GM23248 (cell line): ENCODE data around the gene TRIO. TPM values are rescaled to one million over a fixed set of nuclear protein-coding genes. Genes with fewer than 3 reads are reported as not detected.

Source experiments
- DNase-seq: peaks from one replicate; pipeline ENCODE4 v3.0.0-alpha.2; 2015
- H2AFZ ChIP-seq: fragments of 200-600 bp; sonication (generic); 2 replicates; pipeline ENCODE4 v1.6.1; 2016; ENCODE audit warnings: antibody characterized with exemption
- H3F3A ChIP-seq: fragments of 200-600 bp; sonication (generic); 2 replicates; pipeline ENCODE4 v1.6.1; 2016; ENCODE audit warnings: mild to moderate bottlenecking, antibody characterized with exemption, mixed run types; ENCODE audit not compliant: insufficient read depth
- H3K27ac ChIP-seq: fragments of 200-600 bp; sonication (generic); 2 replicates; pipeline ENCODE4 v1.5.1; 2016; ENCODE audit warnings: mild to moderate bottlenecking
- H3K27me3 ChIP-seq: fragments of 200-600 bp; sonication (generic); replicated peaks from 2 replicates; pipeline ENCODE4 v1.6.1; 2016; ENCODE audit warnings: mild to moderate bottlenecking; ENCODE audit not compliant: insufficient read depth
- H3K36me3 ChIP-seq: fragments of 200-600 bp; sonication (generic); 2 replicates; pipeline ENCODE4 v1.6.1; 2016; ENCODE audit warnings: low read depth, mild to moderate bottlenecking
- H3K4me1 ChIP-seq: fragments of 200-600 bp; sonication (generic); 2 replicates; pipeline ENCODE4 v1.6.1; 2016; ENCODE audit warnings: mild to moderate bottlenecking; ENCODE audit not compliant: insufficient read depth
- H3K4me2 ChIP-seq: fragments of 200-600 bp; sonication (generic); one replicate; pipeline ENCODE4 v1.6.1; 2016; ENCODE audit warnings: mild to moderate bottlenecking; ENCODE audit not compliant: unreplicated experiment
- H3K4me3 ChIP-seq: fragments of 200-600 bp; sonication (generic); 2 replicates; pipeline ENCODE4 v1.5.1; 2016; ENCODE audit warnings: mild to moderate bottlenecking
- H3K79me2 ChIP-seq: fragments of 200-600 bp; sonication (generic); 2 replicates; pipeline ENCODE4 v1.6.1; 2016; ENCODE audit warnings: mild to moderate bottlenecking; ENCODE audit not compliant: insufficient read depth
- H3K9ac ChIP-seq: fragments of 200-600 bp; sonication (generic); 2 replicates; pipeline ENCODE4 v1.6.1; 2016; ENCODE audit warnings: mild to moderate bottlenecking
- H3K9me2 ChIP-seq: fragments of 200-600 bp; sonication (generic); 2 replicates; pipeline ENCODE4 v1.6.1; 2016; ENCODE audit warnings: mixed run types, mild to moderate bottlenecking, moderate library complexity; ENCODE audit not compliant: insufficient read depth
- H3K9me3 ChIP-seq: fragments of 200-600 bp; sonication (generic); one replicate; pipeline ENCODE4 v1.6.1; 2017; ENCODE audit warnings: low read depth
- H4K20me1 ChIP-seq: fragments of 200-600 bp; sonication (generic); 2 replicates; pipeline ENCODE4 v1.6.0; 2016; ENCODE audit not compliant: insufficient read depth
- EZH2 ChIP-seq: fragments of 200-600 bp; sonication (generic); IDR thresholded peaks from 2 replicates; pipeline ENCODE4 v1.6.1; 2018; ENCODE audit warnings: antibody characterized with exemption, mild to moderate bottlenecking; ENCODE audit not compliant: insufficient read depth, poor library complexity, severe bottlenecking
- EZH2phosphoT487 ChIP-seq: fragments of 200-600 bp; sonication (generic); IDR thresholded peaks from 2 replicates; pipeline ENCODE4 v1.6.1; 2018; ENCODE audit warnings: antibody characterized with exemption, moderate library complexity, mild to moderate bottlenecking, low read depth; ENCODE audit not compliant: insufficient read depth
- WGBS, 2 experiments: methylation state at CpG; one replicate each; pipeline ENCODE4 v1.1.6; 2015 to 2017; ENCODE audit warnings: low lambda C conversion rate in 2 of 2, low coverage in 1 of 2; ENCODE audit errors: missing lambda C conversion rate in 2 of 2; 5-methylcytosine and 5-hydroxymethylcytosine counted together
- in situ Hi-C: fragments of 300-500 bp; cut with MboI; formaldehyde crosslinking; loops from 2 replicates; pipeline ENCODE4 v1.15.0; 2020
- polyA plus RNA-seq: library from polyadenylated mRNA; unstranded; fragments of >200 nt; fragmentation: Nextera tagmentation; extraction: Ambion mirVana; gene quantifications from 2 replicates; pipeline ENCODE4 v1.2.1, GENCODE V29; 2016
- total RNA-seq: library from RNA; depleted of rRNA; stranded (reverse); fragments of >200 nt; shearing (Covaris generic); gene quantifications from 2 replicates; pipeline ENCODE4 v1.2.3, GENCODE V29; 2014

The TRIO gene
- total and polyA plus RNA-seq, 2 experiments from 2014 or later, result 28.1 to 198 TPM

- no peak overlapping the region for H3K9ac ChIP-seq
- DNase-seq, result peak; percentile 41
- no peak for TF ChIP-seq EZH2phosphoT487
- TF ChIP-seq EZH2, result no peak
- H3K27me3 ChIP-seq, result no peaks in the 10 kb centered on the region
- H3K9me3 ChIP-seq, result no peaks in the 10 kb centered on the region
- H3K79me2 ChIP-seq, result peaks cover 80% of the 10 kb centered on the region
- H3K4me1 ChIP-seq, result peaks cover 5% of the 10 kb centered on the region; the same call in 1 of the 2 replicates
- H3K27ac ChIP-seq, result peak overlapping the region; percentile 24; the same call in 1 of the 2 replicates
- in situ Hi-C loops, result no loop called here
- WGBS, 2 experiments, result 84 to 91% methylated on average over 5 of the region's 5 CpGs
- no peaks in the 10 kb centered on the region for H3K9me2 ChIP-seq
- H3K4me2 ChIP-seq, result no peak overlapping the region
- no peaks in the 10 kb centered on the region for H4K20me1 ChIP-seq
- H3K36me3 ChIP-seq, result peaks cover 86% of the 10 kb centered on the region
- H3K4me3 ChIP-seq, result no peak overlapping the region
- H2AFZ ChIP-seq, result no peak overlapping the region
- peaks cover 72% of the 10 kb centered on the region for H3F3A ChIP-seq
Observed at GRCh38 chr5:14486486-14486885, 343.3 kb downstream of the TRIO start.

- Histone ChIP-seq H3K4me3 (no peak overlapping the region), H3K9me3 (no peaks in the 10 kb centered on the region), H3K9ac (no peak overlapping the region), H3K9me2 (no peaks in the 10 kb centered on the region), H3K27ac (peak overlapping the region; percentile 24; the same call in 1 of the 2 replicates), H3K27me3 (no peaks in the 10 kb centered on the region), H4K20me1 (no peaks in the 10 kb centered on the region), H3K36me3 (peaks cover 85% of the 10 kb centered on the region), H3K4me1 (peaks cover 5% of the 10 kb centered on the region; the same call in 1 of the 2 replicates), H2AFZ (no peak overlapping the region), H3K79me2 (peaks cover 80% of the 10 kb centered on the region), H3F3A (peaks cover 74% of the 10 kb centered on the region), H3K4me2 (no peak overlapping the region)
- no peak for TF ChIP-seq EZH2phosphoT487
- no peak for TF ChIP-seq EZH2
- WGBS, 2 experiments, result 86 to 93% methylated on average over 15 to 51 of the region's 62 CpGs
- in situ Hi-C loops, result no loop called here
- no peak for DNase-seq
Observed at GRCh38 chr5:14486996-14487896, 344.1 kb downstream of the TRIO start.

GRCh38 chr5:14487897-14488570 is 344.9 kb downstream of the TRIO start:
- no peaks in the 10 kb centered on the region for H3K27me3 ChIP-seq
- no peaks in the 10 kb centered on the region for H4K20me1 ChIP-seq
- in situ Hi-C loops, result no loop called here
- 95 to 97% methylated on average over 33 to 60 of the region's 60 CpGs for WGBS, 2 experiments
- H3K4me1 ChIP-seq, result peaks cover 5% of the 10 kb centered on the region; the same call in 1 of the 2 replicates
- no peak overlapping the region for H3K9ac ChIP-seq
- no peak overlapping the region for H3K27ac ChIP-seq
- H3K4me3 ChIP-seq, result no peak overlapping the region
- H3K9me3 ChIP-seq, result no peaks in the 10 kb centered on the region
- no peaks in the 10 kb centered on the region for H3K9me2 ChIP-seq
- no peak overlapping the region for H3K4me2 ChIP-seq
- peaks cover 85% of the 10 kb centered on the region for H3K36me3 ChIP-seq
- H3F3A ChIP-seq, result peaks cover 73% of the 10 kb centered on the region
- H3K79me2 ChIP-seq, result peaks cover 80% of the 10 kb centered on the region
- TF ChIP-seq EZH2, result no peak
- TF ChIP-seq EZH2phosphoT487, result no peak
- DNase-seq, result no peak
- H2AFZ ChIP-seq, result no peak overlapping the region

- WGBS, 2 experiments, result 88 to 96% methylated on average over 11 of the region's 11 CpGs
- TF ChIP-seq EZH2 (no peak), EZH2phosphoT487 (no peak)
- H3K9ac ChIP-seq, result no peak overlapping the region
- peaks cover 80% of the 10 kb centered on the region for H3K79me2 ChIP-seq
- peaks cover 88% of the 10 kb centered on the region for H3K36me3 ChIP-seq
- no peak for DNase-seq
- H3K27ac ChIP-seq, result 0 out of 2 replicates have a peak overlapping the region, but pooled peaks have one; percentile 9
- H4K20me1 ChIP-seq, result no peaks in the 10 kb centered on the region
- H3F3A ChIP-seq, result peaks cover 77% of the 10 kb centered on the region
- peaks cover 5% of the 10 kb centered on the region; the same call in 1 of the 2 replicates for H3K4me1 ChIP-seq
- H3K27me3 ChIP-seq, result no peaks in the 10 kb centered on the region
- no peak overlapping the region for H2AFZ ChIP-seq
- H3K9me3 ChIP-seq, result no peaks in the 10 kb centered on the region
- H3K4me3 ChIP-seq, result no peak overlapping the region
- no peaks in the 10 kb centered on the region for H3K9me2 ChIP-seq
- no peak overlapping the region for H3K4me2 ChIP-seq
- in situ Hi-C loops, result no loop called here
Observed at GRCh38 chr5:14488709-14489108, 345.6 kb downstream of the TRIO start.
